Subcutaneous adipose tissue (tissue), 4 donors: ENCODE data around the gene TSACC. TPM values are rescaled to one million over a fixed set of nuclear protein-coding genes. Genes with fewer than 3 reads are reported as not detected.

ENCODE experiments used
- total RNA-seq, 4 donors: library from RNA; depleted of rRNA; stranded (reverse); fragments of >200 nt; gene quantifications; one replicate each; pipeline ENCODE4 v1.1.0, GENCODE V29; 2016
- TF ChIP-seq, protein P1 (sequence below): fragments of 450-650 bp; IDR thresholded peaks from one replicate; pipeline ENCODE4 v1.5.1; 2016; ENCODE audit warnings: low read depth, mild to moderate bottlenecking, control low read depth, antibody characterized with exemption, moderate library complexity

The TSACC gene
- total RNA-seq, 4 donors from 2014 or later: not detected

DNA sequence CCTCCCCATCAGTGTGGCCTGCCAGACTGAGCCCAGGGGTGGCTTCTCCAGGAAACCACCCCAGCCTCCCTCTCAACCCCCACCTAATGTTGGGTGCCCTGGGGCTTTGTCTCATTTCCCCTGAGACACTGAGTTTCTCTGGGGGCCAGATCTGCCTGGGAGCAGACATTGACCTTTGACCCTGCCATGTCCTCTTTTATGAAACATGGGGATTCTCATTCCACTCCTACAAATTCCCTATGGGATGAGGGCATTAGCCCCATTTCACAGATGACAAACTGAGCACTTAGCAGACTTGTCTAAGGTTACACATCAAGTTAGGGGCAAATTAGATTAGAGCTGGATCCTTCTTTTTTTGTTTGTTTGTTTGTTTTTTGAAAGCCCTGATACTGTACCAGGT, 54.8 kb downstream of the TSACC start:
- TF ChIP-seq, protein P1, sequence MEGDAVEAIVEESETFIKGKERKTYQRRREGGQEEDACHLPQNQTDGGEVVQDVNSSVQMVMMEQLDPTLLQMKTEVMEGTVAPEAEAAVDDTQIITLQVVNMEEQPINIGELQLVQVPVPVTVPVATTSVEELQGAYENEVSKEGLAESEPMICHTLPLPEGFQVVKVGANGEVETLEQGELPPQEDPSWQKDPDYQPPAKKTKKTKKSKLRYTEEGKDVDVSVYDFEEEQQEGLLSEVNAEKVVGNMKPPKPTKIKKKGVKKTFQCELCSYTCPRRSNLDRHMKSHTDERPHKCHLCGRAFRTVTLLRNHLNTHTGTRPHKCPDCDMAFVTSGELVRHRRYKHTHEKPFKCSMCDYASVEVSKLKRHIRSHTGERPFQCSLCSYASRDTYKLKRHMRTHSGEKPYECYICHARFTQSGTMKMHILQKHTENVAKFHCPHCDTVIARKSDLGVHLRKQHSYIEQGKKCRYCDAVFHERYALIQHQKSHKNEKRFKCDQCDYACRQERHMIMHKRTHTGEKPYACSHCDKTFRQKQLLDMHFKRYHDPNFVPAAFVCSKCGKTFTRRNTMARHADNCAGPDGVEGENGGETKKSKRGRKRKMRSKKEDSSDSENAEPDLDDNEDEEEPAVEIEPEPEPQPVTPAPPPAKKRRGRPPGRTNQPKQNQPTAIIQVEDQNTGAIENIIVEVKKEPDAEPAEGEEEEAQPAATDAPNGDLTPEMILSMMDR: no peak

DNA sequence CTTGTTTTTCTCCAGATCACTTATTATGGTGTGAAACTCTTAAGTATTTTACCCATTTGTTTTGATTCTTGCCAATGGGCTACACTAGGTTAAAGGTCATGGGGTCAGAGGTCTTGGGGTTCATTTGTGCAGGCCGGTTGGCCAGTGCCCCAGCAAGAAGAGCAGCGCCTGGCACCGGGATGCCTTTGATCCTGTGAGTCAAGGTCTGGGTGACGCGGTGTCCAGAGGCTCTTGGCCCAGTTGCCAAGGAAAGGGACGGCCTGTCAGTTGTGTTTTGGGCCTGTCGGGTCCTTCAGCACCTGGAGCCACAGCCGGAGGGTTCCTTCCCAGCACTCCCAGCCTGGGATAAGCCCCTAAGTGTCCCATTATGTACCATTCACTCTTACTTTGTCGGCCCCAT, 55.8 kb downstream of the TSACC start:
- TF ChIP-seq, protein P1: no peak

DNA sequence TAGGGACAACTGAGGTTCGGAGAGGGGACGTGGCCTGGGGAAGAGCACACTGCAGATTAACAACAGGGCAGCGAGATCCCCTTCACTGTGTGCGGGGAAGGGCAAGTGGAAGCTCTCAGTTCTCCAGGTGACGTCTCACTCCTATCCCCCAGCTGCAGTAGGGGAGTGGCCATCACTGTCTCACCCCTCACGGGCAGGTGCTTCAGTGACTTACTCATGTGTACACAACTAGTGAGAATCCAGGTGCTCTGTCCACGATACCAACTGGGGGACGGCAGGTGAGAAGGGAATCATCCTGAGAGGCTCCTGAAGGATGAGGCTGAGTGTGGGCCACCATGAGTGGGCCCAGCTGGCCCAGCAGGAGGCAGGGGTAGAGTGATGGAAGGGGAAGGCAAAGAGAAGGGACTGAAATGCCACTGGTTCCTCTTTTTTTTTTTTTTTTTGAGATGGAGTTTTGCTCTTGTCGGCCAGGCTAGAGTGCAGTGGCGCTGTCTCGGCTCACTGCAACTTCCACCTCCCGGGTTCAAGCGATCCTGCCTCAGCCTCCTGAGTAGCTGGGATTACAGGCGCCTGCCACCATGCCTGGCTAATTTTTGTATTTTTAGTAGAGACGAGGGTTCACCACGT, 56.6 kb downstream of the TSACC start:
- TF ChIP-seq, protein P1: no peak

Other genes with a start within 250 kb of the TSACC start
- gene LMNA, start 223.8 kb upstream of the TSACC start, total RNA-seq: 100 to 1,000 TPM; 210 to 349 (median 281) TPM
- gene SEMA4A, start 184.9 kb upstream of the TSACC start, total RNA-seq: 1 to 10 TPM; 2.6 to 3.4 (median 3.0) TPM
- gene SLC25A44, start 144.4 kb upstream of the TSACC start, total RNA-seq: 10 to 100 TPM in 3 of 4 donors, 1 to 10 TPM in 1; 7.9 to 22.3 (median 13.1) TPM
- 10 to 100 TPM; 36.3 to 51.2 (median 41.0) TPM for gene PMF1, start 125.5 kb upstream of the TSACC start, total RNA-seq
- gene BGLAP, start 96.3 kb upstream of the TSACC start, total RNA-seq: under 1 TPM in 2 of 4 donors, not detected in 2; 0.68 to 0.94 TPM
- 1 to 10 TPM in 2 of 4 donors, under 1 TPM in 1, not detected in 1; 0.66 to 1.5 (median 1.0) TPM for gene PAQR6, start 90.5 kb upstream of the TSACC start, total RNA-seq
- gene SMG5, start 55.7 kb upstream of the TSACC start, total RNA-seq: 10 to 100 TPM; 26.6 to 48.6 (median 37.3) TPM
- 1 to 10 TPM in 3 of 4 donors, not detected in 1; 1.0 to 2.3 (median 2.2) TPM for gene TMEM79, start 54.2 kb upstream of the TSACC start, total RNA-seq
- gene GLMP, start 42.8 kb upstream of the TSACC start, total RNA-seq: 10 to 100 TPM; 34.9 to 84.3 (median 48.3) TPM
- not detected for gene VHLL, start 39.2 kb upstream of the TSACC start, total RNA-seq
- 100 to 1,000 TPM; 125 to 195 (median 140) TPM for gene CCT3, start 234 bp upstream of the TSACC start, total RNA-seq
- gene RHBG, start 30.7 kb downstream of the TSACC start, total RNA-seq: not detected
- gene MEF2D, start 162.2 kb downstream of the TSACC start, total RNA-seq: 10 to 100 TPM; 18.9 to 46.5 (median 24.8) TPM
- 1 to 10 TPM in 2 of 4 donors, under 1 TPM in 1, not detected in 1; 0.57 to 2.5 (median 2.0) TPM for gene IQGAP3, start 234.0 kb downstream of the TSACC start, total RNA-seq
- gene TTC24, start 241.2 kb downstream of the TSACC start, total RNA-seq: not detected